Fibroblast of the conjunctiva (primary cell): ENCODE results near the gene LAT.
A peak's percentile ranks its signal among the peaks of the same experiment; 100 is the strongest.

Source experiments
- DNase-seq: peaks from one replicate; pipeline ENCODE4 v3.0.0-alpha.2; 2010; ENCODE audit warnings: low read depth

Gene LAT

DNA sequence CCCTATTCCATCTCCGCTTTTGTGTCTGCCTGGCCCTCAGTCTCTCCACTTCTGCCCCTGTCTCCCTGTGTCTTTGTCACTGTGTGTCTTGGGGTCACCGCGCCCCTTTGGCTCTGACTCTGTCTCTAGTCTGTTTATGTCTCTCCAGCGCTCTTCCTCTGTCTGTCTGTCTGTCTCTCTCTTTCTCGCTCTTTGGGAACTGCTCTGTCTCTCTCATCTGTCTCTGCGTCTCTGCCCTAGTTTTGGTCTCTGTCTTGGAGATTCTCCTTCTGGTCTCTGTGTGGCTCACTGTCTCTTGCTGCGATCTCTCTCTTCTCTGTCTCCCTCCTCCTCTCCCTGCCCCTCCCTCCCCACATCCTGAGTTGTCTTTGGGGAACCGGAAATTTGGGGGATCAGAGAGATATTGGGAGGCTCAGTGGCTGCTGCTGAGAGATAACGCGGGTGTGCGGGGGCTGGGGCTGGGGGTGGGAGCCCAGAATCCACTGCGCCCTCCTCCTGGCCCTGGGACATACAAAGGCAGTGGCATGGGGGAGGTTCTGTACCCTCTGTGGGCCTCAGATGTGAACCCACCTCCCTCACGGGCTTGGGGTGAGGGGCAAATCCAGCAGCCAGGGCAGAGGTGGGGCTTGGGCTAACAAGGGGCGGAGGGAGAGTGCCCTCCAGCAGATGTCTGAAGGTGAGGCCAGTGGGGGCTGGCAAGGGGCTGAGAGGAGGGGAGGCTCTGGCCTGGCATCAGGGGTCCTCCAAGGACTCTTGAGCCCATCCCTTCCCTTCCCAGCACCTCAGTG lies 24.4 kb downstream of the LAT start:
- DNase-seq = no peak

DNA sequence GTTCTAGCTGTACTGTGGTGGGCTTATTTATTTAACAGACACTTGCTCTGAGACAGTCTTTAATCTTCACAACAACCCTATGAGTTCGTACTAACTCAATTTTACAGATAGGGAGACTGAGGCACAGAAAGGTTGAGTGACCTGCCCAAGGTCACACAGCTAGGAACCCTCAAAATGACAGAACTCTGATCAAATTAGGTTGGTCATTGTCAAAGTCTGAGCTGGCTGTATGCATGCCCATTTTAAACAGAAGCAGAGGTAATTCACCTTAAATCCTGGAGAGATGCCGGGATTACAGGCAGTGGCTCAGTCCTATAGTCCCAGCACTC lies 24.9 kb downstream of the LAT start:
- no peak for DNase-seq

DNA sequence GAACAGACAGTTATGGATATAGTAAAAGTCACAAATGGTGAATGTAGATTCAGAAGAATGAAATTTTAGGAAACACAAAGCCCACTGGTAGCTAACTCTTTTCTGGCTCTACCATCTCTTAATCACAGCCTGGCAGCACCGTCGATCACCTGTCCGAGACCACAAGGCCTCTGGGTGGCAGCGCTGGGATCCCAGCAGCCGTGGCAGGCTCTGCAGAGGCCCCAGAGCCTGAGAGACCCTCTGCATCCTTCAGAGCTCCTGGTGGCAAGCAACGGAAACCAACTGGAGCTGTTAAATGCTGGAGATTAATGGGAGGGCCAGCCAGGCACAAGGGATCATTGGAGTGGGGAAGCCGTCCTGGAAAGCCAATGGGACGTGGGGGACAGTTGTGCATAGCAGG lies 26.3 kb downstream of the LAT start:
- no peak for DNase-seq

GRCh38 chr16:29011851-29012250 lies 27.0 kb downstream of the LAT start:
- no peak for DNase-seq

- DNase-seq = no peak
Measured at GRCh38 chr16:29012913-29013553, 28.2 kb downstream of the LAT start.

- no peak for DNase-seq
Measured at GRCh38 chr16:29014561-29015069, 29.8 kb downstream of the LAT start.

- DNase-seq = no peak
Measured at GRCh38 chr16:29022196-29022595, 37.3 kb downstream of the LAT start.

GRCh38 chr16:29023279-29024277 lies 38.7 kb downstream of the LAT start:
- DNase-seq = no peak

DNA sequence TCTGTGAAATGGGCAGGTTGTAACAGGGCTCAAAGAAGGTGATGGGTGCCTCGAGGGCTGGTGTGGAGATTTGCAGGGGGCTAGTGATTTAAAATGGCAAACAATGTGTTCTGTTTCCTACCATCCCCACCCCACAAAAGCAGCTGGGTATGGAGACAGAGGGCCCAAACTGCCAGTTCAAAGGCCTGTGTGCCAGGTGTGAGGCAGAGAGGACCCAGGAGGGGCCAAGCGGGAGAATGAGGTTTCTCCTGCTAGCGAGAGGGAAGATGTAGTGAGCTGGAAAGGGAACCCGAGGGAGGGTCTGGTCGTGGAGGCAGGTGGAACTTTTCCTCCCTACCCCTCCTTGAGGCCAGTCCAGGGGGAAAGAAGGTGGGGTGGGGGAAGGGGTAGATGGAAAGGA lies 39.4 kb downstream of the LAT start:
- no peak for DNase-seq

DNA sequence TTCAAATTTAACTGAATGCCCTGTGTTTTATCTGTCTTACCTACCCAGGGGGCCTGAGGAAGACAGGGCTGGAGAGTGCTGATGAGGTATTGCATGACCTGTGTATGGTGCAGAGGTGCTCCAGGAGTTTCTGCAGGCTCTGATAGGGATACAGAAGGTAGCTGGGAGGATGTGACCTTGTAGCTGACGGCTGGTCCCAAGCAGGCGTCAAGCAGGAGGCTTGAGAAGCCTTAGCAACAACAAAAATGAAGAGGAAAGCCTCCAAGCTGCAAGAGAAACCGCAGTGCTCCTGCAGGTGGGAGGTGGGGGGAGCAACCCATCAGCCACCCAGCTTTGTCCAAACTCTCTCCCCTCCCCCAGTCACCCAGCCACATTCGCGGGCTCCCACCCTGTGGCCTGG lies 40.4 kb downstream of the LAT start:
- no peak for DNase-seq

DNA sequence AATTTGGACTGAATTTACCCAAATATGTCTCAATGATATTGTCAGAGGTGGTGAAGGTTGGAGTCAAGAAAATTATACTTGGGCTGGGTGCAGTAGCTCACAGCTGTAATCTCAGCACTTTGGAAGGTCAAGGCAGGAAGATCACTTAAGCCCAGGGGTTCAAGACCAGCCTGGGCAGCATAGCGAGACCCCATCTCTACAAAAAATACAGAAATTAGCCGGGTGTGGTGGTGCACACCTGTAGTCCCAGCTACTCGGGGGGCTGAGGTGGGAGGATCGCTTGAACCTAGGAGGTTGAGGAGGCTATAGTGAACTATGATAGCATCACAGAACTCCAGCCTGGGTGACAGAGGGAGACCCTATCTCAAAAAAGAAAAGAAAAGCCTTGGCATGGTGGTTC lies 40.9 kb downstream of the LAT start:
- DNase-seq = no peak

DNA sequence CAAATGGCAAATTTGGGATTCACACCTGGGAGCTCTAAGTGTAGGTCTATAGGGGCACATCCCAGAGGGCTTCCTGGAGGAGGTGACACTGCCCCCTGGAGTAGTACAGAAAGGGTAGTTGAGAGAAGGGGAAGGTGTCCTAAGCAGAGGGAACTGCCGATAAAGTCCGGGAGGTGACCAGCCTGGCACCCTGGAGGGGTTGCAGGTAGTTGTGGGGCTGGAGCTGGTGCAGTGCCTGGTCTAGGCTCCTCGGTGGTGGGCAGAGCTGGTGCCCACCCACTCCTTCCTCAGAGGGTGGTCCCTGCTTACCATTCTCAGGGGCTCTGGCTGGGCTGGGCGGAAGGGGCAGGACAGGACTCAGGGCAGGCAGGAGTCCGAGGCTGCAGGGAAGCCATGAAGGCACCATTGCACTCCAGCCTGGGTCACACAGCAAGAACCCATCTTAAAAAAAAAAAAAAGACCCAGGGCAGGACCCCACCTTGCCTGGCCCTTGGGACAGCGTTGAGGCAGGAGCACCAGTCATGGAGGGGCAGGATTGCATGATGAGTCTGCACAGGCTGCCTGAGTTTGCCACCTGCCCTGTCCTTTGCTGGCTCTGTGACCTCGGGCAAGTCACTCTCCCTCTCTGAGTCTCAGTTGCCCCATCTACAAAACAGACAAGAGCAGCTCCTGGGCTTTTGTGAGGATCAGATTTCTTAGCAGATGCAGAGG lies 43.8 kb downstream of the LAT start:
- DNase-seq = no peak

GRCh38 chr16:29029168-29029994 lies 44.5 kb downstream of the LAT start:
- DNase-seq = peak; percentile 53

GRCh38 chr16:29030086-29030840 lies 45.4 kb downstream of the LAT start:
- no peak for DNase-seq
